ENCODE measurements around the gene NOCT.
"Not testable (repeated sequence)": the region's sequence is repeated elsewhere in the genome, so short reads cannot be mapped to it uniquely, and the experiment has no call there.

The NOCT gene

GRCh38 chr4:139015269-139015947 lies at the start of gene NOCT:
Gene NOCT, plus strand, starts transcription at chr4:139015781. Its CDS starts 201 bp downstream, at chr4:139015982.
- peak; percentile 98 for DNase-seq

GRCh38 chr4:138967313-138967712 lies 48.3 kb upstream of the NOCT start:
- no peak for DNase-seq

- no peak for DNase-seq
Measured at GRCh38 chr4:138972956-138973801, 42.4 kb upstream of the NOCT start.

- no peak for DNase-seq
Measured at GRCh38 chr4:138975225-138975624, 40.4 kb upstream of the NOCT start.

- no peak for DNase-seq
Measured at GRCh38 chr4:138976526-138976925, 39.1 kb upstream of the NOCT start.

- no peak for DNase-seq
Measured at GRCh38 chr4:138977524-138977923, 38.1 kb upstream of the NOCT start.

- no peak for DNase-seq
Measured at GRCh38 chr4:138978028-138978585, 37.5 kb upstream of the NOCT start.

GRCh38 chr4:138978600-138978999 lies 37.0 kb upstream of the NOCT start:
- no peak for DNase-seq

- DNase-seq, result no peak
Measured at GRCh38 chr4:138979742-138980141, 35.8 kb upstream of the NOCT start.

- DNase-seq, result no peak
Measured at GRCh38 chr4:138981930-138982390, 33.6 kb upstream of the NOCT start.

GRCh38 chr4:138982754-138983153 lies 32.8 kb upstream of the NOCT start:
- DNase-seq, result no peak

GRCh38 chr4:138983690-138984089 lies 31.9 kb upstream of the NOCT start:
- DNase-seq, result no peak

GRCh38 chr4:138984647-138985046 lies 30.9 kb upstream of the NOCT start:
- no peak for DNase-seq

GRCh38 chr4:138992676-138993075 lies 22.9 kb upstream of the NOCT start:
- no peak for DNase-seq

GRCh38 chr4:138996090-138996489 lies 19.5 kb upstream of the NOCT start:
- DNase-seq, result no peak

GRCh38 chr4:138999666-139000065 lies 15.9 kb upstream of the NOCT start:
- no peak for DNase-seq

- not testable (repeated sequence) for DNase-seq
Measured at GRCh38 chr4:139000134-139000533, 15.4 kb upstream of the NOCT start.

GRCh38 chr4:139001430-139001829 lies 14.2 kb upstream of the NOCT start:
- DNase-seq, result not testable (repeated sequence)

- DNase-seq, result not testable (repeated sequence)
Measured at GRCh38 chr4:139003668-139004067, 11.9 kb upstream of the NOCT start.

GRCh38 chr4:139005774-139006173 lies 9.8 kb upstream of the NOCT start:
- DNase-seq, result no peak

- no peak for DNase-seq
Measured at GRCh38 chr4:139007640-139008039, 7.9 kb upstream of the NOCT start.

GRCh38 chr4:139008278-139008677 lies 7.3 kb upstream of the NOCT start:
- not testable (repeated sequence) for DNase-seq

GRCh38 chr4:139009702-139010101 lies 5.9 kb upstream of the NOCT start:
- DNase-seq, result no peak

Measured in activated CD4-positive, alpha-beta T cell treated with anti-CD3 and anti-CD28 coated beads for 48 hours (primary cell).